ENCODE measurements around the gene CHMP4B.
"Not testable (repeated sequence)": the region's sequence is repeated elsewhere in the genome, so short reads cannot be mapped to it uniquely, and the experiment has no call there.

Gene CHMP4B

DNA sequence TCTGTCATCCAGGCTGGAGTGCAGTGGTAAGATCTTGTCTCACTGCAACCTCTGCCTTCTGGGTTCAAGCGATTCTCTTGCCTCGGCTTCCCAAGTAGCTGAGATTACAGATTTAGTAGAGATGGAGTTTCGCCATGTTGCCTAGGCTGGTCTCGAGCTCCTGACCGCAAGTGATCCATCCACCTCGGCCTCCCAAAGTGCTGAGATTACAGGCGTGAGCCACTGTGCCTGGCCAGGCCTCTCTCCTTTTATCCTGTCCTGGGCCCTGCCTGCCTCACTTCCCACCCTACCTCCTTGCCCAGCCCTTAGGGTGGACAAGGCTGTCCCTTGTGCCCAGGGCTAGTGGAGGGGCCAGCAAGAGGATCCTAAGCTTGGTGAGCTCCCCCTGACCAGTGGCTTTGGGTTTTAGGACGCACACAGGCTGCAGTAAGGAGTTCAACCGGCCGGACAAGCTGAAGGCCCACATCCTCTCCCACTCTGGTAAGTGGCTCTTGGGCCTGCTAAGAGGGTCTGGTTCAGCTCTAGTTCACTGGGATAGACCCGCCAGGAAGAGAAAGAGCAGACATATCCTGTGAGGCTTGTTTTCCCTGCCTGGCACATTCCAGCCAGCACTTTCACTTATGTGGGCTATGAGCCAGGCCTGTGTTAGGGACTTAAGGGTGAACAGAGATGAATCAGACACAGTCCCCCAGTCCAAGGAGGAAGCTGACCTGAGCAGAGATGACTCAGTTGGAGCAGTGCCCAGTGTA, 21.9 kb upstream of the CHMP4B start:
- peak; percentile 98 for DNase-seq (ENCODE audit: low read depth)
- TF ChIP-seq, protein P1, sequence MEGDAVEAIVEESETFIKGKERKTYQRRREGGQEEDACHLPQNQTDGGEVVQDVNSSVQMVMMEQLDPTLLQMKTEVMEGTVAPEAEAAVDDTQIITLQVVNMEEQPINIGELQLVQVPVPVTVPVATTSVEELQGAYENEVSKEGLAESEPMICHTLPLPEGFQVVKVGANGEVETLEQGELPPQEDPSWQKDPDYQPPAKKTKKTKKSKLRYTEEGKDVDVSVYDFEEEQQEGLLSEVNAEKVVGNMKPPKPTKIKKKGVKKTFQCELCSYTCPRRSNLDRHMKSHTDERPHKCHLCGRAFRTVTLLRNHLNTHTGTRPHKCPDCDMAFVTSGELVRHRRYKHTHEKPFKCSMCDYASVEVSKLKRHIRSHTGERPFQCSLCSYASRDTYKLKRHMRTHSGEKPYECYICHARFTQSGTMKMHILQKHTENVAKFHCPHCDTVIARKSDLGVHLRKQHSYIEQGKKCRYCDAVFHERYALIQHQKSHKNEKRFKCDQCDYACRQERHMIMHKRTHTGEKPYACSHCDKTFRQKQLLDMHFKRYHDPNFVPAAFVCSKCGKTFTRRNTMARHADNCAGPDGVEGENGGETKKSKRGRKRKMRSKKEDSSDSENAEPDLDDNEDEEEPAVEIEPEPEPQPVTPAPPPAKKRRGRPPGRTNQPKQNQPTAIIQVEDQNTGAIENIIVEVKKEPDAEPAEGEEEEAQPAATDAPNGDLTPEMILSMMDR (conservative IDR thresholded peaks at IDR 0.05; ENCODE audit: low read depth, low read length): no peak
- no peak overlapping the region for H3K4me3 ChIP-seq (ENCODE audit: low read length)

DNA sequence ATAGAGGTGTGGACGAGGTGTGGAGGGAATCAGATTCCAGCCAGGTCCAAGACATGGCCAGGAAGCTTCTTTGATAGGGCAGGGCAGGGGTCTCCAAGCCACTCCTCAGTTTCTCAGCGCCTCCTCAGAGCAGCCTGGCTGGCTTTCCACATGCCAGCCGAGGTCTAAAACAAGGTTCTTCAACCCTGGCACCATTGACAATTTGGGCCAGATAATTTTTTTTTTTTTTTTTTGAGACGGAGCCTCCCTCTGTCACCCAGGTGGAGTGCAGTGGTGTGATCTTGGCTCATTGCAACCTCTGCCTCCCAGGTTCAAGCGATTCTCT, 21.3 kb upstream of the CHMP4B start:
- DNase-seq (ENCODE audit: low read depth): no peak
- TF ChIP-seq, protein P1 (conservative IDR thresholded peaks at IDR 0.05; ENCODE audit: low read depth, low read length): no peak
- H3K4me3 ChIP-seq (ENCODE audit: low read length): no peak overlapping the region

DNA sequence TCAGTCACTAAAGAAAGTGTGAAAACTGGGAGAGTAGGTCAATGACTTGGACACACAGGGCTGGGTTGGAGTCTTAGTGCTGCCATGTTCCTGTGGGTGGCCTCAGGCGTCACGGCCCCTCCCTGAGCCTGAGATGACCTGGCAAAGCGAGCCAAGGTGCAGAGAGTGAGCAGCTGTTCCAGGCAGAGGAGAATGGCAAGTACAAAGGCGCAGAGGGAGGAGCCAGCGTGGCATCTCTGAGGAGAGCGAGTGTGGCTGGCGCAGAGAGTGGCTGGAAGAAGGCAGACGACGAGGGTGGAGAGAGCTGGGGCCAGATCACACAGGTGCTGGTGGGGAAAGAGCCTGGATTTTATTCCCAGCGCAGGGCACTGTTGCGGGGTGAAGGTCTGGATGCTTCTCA, 20.6 kb upstream of the CHMP4B start:
- H3K4me3 ChIP-seq (ENCODE audit: low read length): no peak overlapping the region
- DNase-seq (ENCODE audit: low read depth): no peak
- TF ChIP-seq, protein P1 (conservative IDR thresholded peaks at IDR 0.05; ENCODE audit: low read depth, low read length): no peak

DNA sequence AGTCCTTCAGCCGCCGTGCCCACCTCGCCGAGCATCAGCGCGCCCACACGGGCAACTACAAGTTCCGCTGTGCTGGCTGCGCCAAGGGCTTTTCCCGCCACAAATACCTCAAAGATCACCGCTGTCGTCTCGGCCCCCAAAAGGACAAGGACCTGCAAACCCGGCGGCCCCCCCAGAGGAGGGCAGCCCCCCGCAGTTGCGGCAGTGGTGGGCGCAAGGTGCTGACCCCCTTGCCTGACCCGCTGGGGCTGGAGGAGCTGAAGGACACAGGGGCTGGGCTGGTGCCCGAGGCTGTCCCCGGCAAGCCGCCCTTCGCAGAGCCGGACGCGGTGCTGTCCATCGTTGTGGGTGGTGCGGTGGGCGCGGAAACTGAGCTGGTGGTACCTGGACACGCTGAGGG, 20.1 kb upstream of the CHMP4B start:
- TF ChIP-seq, protein P1 (conservative IDR thresholded peaks at IDR 0.05; ENCODE audit: low read depth, low read length): no peak
- DNase-seq (ENCODE audit: low read depth): no peak
- H3K4me3 ChIP-seq (ENCODE audit: low read length): no peak overlapping the region

DNA sequence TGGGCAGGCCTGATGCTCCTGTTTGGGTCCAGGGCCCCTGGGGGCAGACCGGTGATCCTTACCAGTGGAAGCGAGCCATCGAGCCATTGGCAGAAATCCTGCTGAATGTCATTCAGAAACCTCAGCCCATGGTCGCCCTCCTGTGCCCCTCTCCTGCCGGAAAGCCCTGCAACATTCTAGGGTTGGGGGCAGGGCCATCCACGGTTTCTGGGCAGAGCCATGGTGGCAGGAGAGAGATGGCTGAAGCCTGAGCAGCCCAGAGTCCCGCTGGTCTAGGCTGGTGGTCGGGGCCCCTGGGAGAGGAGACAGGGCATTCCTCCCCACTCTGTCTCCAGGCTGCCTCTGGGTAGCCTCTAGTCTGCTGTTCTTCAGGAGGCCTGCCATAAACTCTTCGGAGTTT, 19.6 kb upstream of the CHMP4B start:
- no peak overlapping the region for H3K4me3 ChIP-seq (ENCODE audit: low read length)
- TF ChIP-seq, protein P1 (conservative IDR thresholded peaks at IDR 0.05; ENCODE audit: low read depth, low read length): no peak
- no peak for DNase-seq (ENCODE audit: low read depth)

DNA sequence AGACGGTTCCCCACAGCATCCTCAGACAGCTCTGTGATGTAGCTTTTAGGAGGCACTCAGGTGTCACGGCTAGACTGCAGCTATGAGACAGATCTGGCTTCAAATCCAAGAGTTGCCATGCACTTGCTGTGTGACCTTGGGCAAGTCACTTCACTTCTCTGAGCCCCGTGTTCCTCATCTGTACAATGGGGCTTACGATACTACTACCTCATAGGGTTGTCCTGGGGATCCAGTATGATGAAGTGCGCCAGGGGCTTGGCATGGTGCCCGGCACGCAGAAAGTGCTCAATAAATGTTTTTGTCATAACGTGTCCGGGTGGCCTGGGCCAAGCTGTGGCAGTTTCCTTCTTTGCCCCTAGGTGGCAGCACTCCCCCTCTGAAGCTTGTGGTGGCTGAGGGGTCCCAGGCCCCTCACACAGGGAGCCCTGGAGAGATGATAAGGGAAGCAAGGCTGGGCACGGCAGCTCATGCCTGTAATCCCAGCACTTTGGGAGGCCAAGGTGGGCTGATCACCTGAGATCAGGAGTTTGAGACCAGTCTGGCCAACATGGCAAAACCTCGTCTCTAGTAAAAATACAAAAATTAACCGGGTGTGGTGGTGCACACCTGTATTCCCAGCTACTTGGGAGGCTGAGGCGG, 19.1 kb upstream of the CHMP4B start:
- TF ChIP-seq, protein P1 (conservative IDR thresholded peaks at IDR 0.05; ENCODE audit: low read depth, low read length): peak; percentile 87
- no peak overlapping the region for H3K4me3 ChIP-seq (ENCODE audit: low read length)
- no peak for DNase-seq (ENCODE audit: low read depth)

DNA sequence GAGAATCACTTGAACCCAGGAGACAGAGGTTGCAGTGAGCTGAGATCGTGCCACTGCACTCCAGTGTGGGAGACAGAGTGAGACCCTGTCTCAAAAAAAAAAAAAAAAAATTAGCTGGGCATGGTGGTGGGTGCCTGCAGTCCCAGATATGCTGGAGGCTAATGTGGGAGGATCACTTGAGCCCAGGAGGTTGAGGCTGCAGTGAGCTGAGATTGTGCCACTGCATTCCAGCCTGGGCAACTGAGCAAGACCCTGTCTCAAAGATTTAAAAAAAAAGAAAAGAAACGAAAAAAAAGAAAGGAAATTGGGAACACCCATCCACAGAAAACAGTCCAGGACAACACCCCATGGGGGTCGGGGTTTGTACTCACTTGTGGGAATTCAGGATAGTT, 18.6 kb upstream of the CHMP4B start:
- not testable (repeated sequence) for H3K4me3 ChIP-seq (ENCODE audit: low read length); DNase-seq (ENCODE audit: low read depth)

All from retinal pigment epithelial cell (primary cell).